ENCODE results near the gene RNASEH2B. TPM values are rescaled to one million over a fixed set of nuclear protein-coding genes. Genes with fewer than 3 reads are reported as not detected.

RNASEH2B gene
- total and polyA plus RNA-seq, 9 of the 15 experiments (the other 6 are each of a cell fraction or from before 2014, with no cell fraction given) = 26.3 to 109 (median 62.5) TPM

DNA sequence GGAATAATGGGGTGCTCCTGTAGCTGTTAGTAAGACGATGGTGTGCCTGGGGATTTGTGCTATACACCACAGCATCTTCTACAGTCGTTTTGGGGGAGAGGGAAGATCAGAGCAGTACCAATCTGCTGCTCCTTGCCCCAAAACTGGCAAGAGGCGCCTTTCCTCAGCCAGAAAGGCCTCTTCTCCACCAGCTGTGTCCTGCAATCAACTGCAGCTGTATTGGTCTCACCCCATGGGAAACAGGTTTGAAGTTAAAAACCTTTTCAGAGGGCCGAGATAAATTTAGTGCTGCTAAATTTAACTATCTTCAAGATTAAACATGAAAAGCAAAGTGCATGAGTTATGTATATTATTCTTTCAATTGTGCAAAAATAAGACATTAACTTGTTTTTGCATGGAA lies 1.2 kb upstream of the RNASEH2B start:
- Histone ChIP-seq H2AFZ (ENCODE audit: low read depth, low read length) (no peak overlapping the region), H3K27me3 (ENCODE audit: control insufficient read depth in 2 of 2, insufficient read depth in 2 of 2, low read length in 2 of 2) (no peaks in the 10 kb centered on the region), H4K20me1 (replicated peaks; ENCODE audit: control insufficient read depth, insufficient read depth, low read length) (no peaks in the 10 kb centered on the region; the same call in 1 of the 2 replicates), H3K9ac (ENCODE audit: insufficient read depth in 1 of 2, low read depth in 2 of 2, low read length in 2 of 2) (no peak overlapping the region), H3K9me1 (ENCODE audit: control insufficient read depth, insufficient read depth, low read length) (no peaks in the 10 kb centered on the region), H3K36me3 (ENCODE audit: control insufficient read depth, insufficient read depth, low read length) (no peaks in the 10 kb centered on the region), H3K4me3 (no peak overlapping the region), H3K4me1 (replicated peaks in 1 of 2; ENCODE audit: control insufficient read depth in 2 of 2, insufficient read depth in 2 of 2, low read length in 2 of 2) (peaks cover 13% of the 10 kb centered on the region in 2 experiments), H3K4me2 (ENCODE audit: insufficient read depth, low read length) (no peak overlapping the region), H3K9me3 (replicated peaks; ENCODE audit: control insufficient read depth, insufficient read depth, low read depth, low read length) (no peaks in the 10 kb centered on the region), H3K79me2 (ENCODE audit: control insufficient read depth, insufficient read depth, low read length) (peaks cover 37% of the 10 kb centered on the region), H3K27ac (ENCODE audit: extremely low read depth, low read depth, low read length) (no peak overlapping the region)
- 85% methylated on average over 4 of the region's 4 CpGs for WGBS (ENCODE audit: insufficient coverage, low coverage, missing lambda C conversion rate)
- DNase-seq (ENCODE audit: extremely low read depth in 1 of 4, low spot score in 3 of 4) (no peak), FAIRE-seq (no peak), ATAC-seq (no peak)
- ChIA-PET POLR2A (interaction anchor here (0.6 to 1.2 kb wide), 2 partner anchors 9 to 15 kb away, joined by 3 read pairs; no protein-coding TSS in a partner anchor), CTCF (ENCODE audit: low intra/inter-chr PET ratio) (no interaction called here)
- in situ Hi-C loops (cut with MboI) (no loop called here), intact Hi-C loops (cut with micrococcal nuclease) (no loop called here)
- TF ChIP-seq MCM7 (IDR thresholded peaks at IDR 0.05) (no peak), ARID1B (IDR thresholded peaks at IDR 0.05) (no peak), IRF2 (CRISPR knock-in tag; IDR thresholded peaks at IDR 0.05) (no peak), HSF4 (CRISPR knock-in tag; IDR thresholded peaks at IDR 0.05; ENCODE audit: borderline replicate concordance) (no peak), ZNF699 (CRISPR knock-in tag; IDR thresholded peaks at IDR 0.05; ENCODE audit: insufficient replicate concordance) (no peak), RHOXF2B (CRISPR knock-in tag; conservative IDR thresholded peaks at IDR 0.05) (no peak), DNMT1 (IDR thresholded peaks at IDR 0.05) (no peak)
- TF ChIP-seq, protein P1, sequence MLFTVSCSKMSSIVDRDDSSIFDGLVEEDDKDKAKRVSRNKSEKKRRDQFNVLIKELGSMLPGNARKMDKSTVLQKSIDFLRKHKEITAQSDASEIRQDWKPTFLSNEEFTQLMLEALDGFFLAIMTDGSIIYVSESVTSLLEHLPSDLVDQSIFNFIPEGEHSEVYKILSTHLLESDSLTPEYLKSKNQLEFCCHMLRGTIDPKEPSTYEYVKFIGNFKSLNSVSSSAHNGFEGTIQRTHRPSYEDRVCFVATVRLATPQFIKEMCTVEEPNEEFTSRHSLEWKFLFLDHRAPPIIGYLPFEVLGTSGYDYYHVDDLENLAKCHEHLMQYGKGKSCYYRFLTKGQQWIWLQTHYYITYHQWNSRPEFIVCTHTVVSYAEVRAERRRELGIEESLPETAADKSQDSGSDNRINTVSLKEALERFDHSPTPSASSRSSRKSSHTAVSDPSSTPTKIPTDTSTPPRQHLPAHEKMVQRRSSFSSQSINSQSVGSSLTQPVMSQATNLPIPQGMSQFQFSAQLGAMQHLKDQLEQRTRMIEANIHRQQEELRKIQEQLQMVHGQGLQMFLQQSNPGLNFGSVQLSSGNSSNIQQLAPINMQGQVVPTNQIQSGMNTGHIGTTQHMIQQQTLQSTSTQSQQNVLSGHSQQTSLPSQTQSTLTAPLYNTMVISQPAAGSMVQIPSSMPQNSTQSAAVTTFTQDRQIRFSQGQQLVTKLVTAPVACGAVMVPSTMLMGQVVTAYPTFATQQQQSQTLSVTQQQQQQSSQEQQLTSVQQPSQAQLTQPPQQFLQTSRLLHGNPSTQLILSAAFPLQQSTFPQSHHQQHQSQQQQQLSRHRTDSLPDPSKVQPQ (CRISPR knock-in tag; IDR thresholded peaks at IDR 0.05; ENCODE audit: borderline replicate concordance) = no peak
- TF ChIP-seq, protein P2, sequence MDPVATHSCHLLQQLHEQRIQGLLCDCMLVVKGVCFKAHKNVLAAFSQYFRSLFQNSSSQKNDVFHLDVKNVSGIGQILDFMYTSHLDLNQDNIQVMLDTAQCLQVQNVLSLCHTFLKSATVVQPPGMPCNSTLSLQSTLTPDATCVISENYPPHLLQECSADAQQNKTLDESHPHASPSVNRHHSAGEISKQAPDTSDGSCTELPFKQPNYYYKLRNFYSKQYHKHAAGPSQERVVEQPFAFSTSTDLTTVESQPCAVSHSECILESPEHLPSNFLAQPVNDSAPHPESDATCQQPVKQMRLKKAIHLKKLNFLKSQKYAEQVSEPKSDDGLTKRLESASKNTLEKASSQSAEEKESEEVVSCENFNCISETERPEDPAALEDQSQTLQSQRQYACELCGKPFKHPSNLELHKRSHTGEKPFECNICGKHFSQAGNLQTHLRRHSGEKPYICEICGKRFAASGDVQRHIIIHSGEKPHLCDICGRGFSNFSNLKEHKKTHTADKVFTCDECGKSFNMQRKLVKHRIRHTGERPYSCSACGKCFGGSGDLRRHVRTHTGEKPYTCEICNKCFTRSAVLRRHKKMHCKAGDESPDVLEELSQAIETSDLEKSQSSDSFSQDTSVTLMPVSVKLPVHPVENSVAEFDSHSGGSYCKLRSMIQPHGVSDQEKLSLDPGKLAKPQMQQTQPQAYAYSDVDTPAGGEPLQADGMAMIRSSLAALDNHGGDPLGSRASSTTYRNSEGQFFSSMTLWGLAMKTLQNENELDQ (CRISPR knock-in tag; IDR thresholded peaks at IDR 0.05; ENCODE audit: borderline replicate concordance) = no peak
- no TSS peak for BruUV-seq (replicated peaks)

All from K562 (cell line).